HEK293 (cell line): ENCODE data around the gene MARCHF10.
A peak's percentile ranks its signal among the peaks of the same experiment; 100 is the strongest.

Experiments
- CTCF ChIA-PET: fragments of 350-600 bp; formaldehyde crosslinking; extraction: SDS; loops from one replicate; lab custom pipeline; 2021; ENCODE audit warnings: antibody characterized with exemption; lab: Yijun Ruan, JAX
- POLR2A ChIA-PET: fragments of 300-600 bp; formaldehyde crosslinking; extraction: SDS; loops from one replicate; lab custom pipeline; 2020; ENCODE audit warnings: antibody characterized with exemption, inconsistent platforms; lab: Yijun Ruan, JAX
- H3K27ac ChIP-seq: fragments of 200-500 bp; sonication (Bioruptor generic); 2 replicates; pipeline ENCODE4 v1.5.1; 2014; ENCODE audit warnings: low read depth, low read length, control low read depth, inconsistent platforms; ENCODE audit errors: extremely low read depth
- H3K36me3 ChIP-seq, 2 experiments: fragments of 200-500 bp in 1 of 2; sonication (Bioruptor generic) in 1 of 2; 1 replicate in 1 of 2; 2 replicates in 1 of 2; pipeline ENCODE4 v1.5.1; 2014 to 2017; ENCODE audit warnings: inconsistent platforms in 2 of 2, low read length in 2 of 2; ENCODE audit not compliant: control insufficient read depth in 2 of 2, insufficient read depth in 1 of 2
- H3K4me1 ChIP-seq: fragments of 200-500 bp; sonication (Bioruptor generic); 2 replicates; pipeline ENCODE4 v1.5.1; 2014; ENCODE audit warnings: mild to moderate bottlenecking, low read length, inconsistent platforms; ENCODE audit not compliant: control insufficient read depth, insufficient read depth
- H3K4me3 ChIP-seq: 2 replicates; pipeline ENCODE4 v1.5.1; 2011; ENCODE audit warnings: low read depth, mild to moderate bottlenecking, control low read depth, low read length, moderate library complexity
- H3K9me3 ChIP-seq: fragments of 200-500 bp; sonication (Bioruptor generic); 2 replicates; pipeline ENCODE4 v1.5.1; 2014; ENCODE audit warnings: low read depth, low read length, inconsistent platforms; ENCODE audit not compliant: control insufficient read depth, insufficient read depth
- EGR2 ChIP-seq: fragments of 450-650 bp; formaldehyde crosslinking; IDR thresholded peaks from 2 replicates; pipeline ENCODE4 v1.5.1; 2016; ENCODE audit warnings: low read depth, missing biosample characterization, missing genetic modification characterization
- GLIS2 ChIP-seq: fragments of 450-650 bp; formaldehyde crosslinking; IDR thresholded peaks from 2 replicates; pipeline ENCODE4 v1.5.1; 2016; ENCODE audit warnings: missing biosample characterization, missing genetic modification characterization
- HOXD13 ChIP-seq: sonication (generic); formaldehyde crosslinking; IDR thresholded peaks from 2 replicates; pipeline ENCODE4 v1.8.0; 2022; ENCODE audit warnings: missing genetic modification reagents, borderline replicate concordance
- INSM2 ChIP-seq: fragments of 450-650 bp; formaldehyde crosslinking; IDR thresholded peaks from 2 replicates; pipeline ENCODE4 v1.5.1; 2016; ENCODE audit warnings: missing biosample characterization, missing genetic modification characterization
- KLF8 ChIP-seq: fragments of 450-650 bp; formaldehyde crosslinking; IDR thresholded peaks from 2 replicates; pipeline ENCODE4 v1.5.1; 2016; ENCODE audit warnings: missing biosample characterization, missing genetic modification characterization
- MYNN ChIP-seq: fragments of 450-650 bp; formaldehyde crosslinking; IDR thresholded peaks from 2 replicates; pipeline ENCODE4 v1.5.1; 2016; ENCODE audit warnings: missing biosample characterization, missing genetic modification characterization, borderline replicate concordance
- REST ChIP-seq: fragments of 450-650 bp; formaldehyde crosslinking; IDR thresholded peaks from 2 replicates; pipeline ENCODE4 v1.5.1; 2016; ENCODE audit warnings: missing biosample characterization, missing genetic modification characterization
- ZBTB48 ChIP-seq: fragments of 450-650 bp; formaldehyde crosslinking; IDR thresholded peaks from 2 replicates; pipeline ENCODE4 v1.5.1; 2016; ENCODE audit warnings: missing biosample characterization, missing genetic modification characterization
- ZFP37 ChIP-seq: fragments of 450-650 bp; formaldehyde crosslinking; IDR thresholded peaks from 2 replicates; pipeline ENCODE4 v1.5.1; 2016; ENCODE audit warnings: missing biosample characterization, missing genetic modification characterization
- ZNF121 ChIP-seq: fragments of 450-650 bp; formaldehyde crosslinking; IDR thresholded peaks from 2 replicates; pipeline ENCODE4 v1.5.1; 2016; ENCODE audit warnings: missing biosample characterization, missing genetic modification characterization
- ZNF155 ChIP-seq: fragments of 450-650 bp; formaldehyde crosslinking; IDR thresholded peaks from 2 replicates; pipeline ENCODE4 v1.5.1; 2016; ENCODE audit warnings: missing biosample characterization, missing genetic modification characterization
- ZNF311 ChIP-seq: fragments of 450-650 bp; formaldehyde crosslinking; IDR thresholded peaks from 2 replicates; pipeline ENCODE4 v1.5.1; 2017; ENCODE audit warnings: missing biosample characterization, missing genetic modification characterization, borderline replicate concordance
- ZNF324 ChIP-seq: fragments of 450-650 bp; formaldehyde crosslinking; IDR thresholded peaks from 2 replicates; pipeline ENCODE4 v1.5.1; 2016; ENCODE audit warnings: missing biosample characterization, missing genetic modification characterization
- ZNF341 ChIP-seq: fragments of 450-650 bp; formaldehyde crosslinking; IDR thresholded peaks from 2 replicates; pipeline ENCODE4; 2016; ENCODE audit warnings: low read depth, missing biosample characterization, missing genetic modification characterization
- ZNF426 ChIP-seq: fragments of 450-650 bp; formaldehyde crosslinking; IDR thresholded peaks from 2 replicates; pipeline ENCODE4 v1.5.1; 2017; ENCODE audit warnings: missing biosample characterization, missing genetic modification characterization, mild to moderate bottlenecking, inconsistent platforms, moderate library complexity
- ZNF473 ChIP-seq: fragments of 450-650 bp; formaldehyde crosslinking; IDR thresholded peaks from 2 replicates; pipeline ENCODE4 v1.5.1; 2017; ENCODE audit warnings: missing biosample characterization, missing genetic modification characterization
- ZNF621 ChIP-seq: fragments of 450-650 bp; formaldehyde crosslinking; IDR thresholded peaks from 2 replicates; pipeline ENCODE4 v1.5.1; 2017; ENCODE audit warnings: missing biosample characterization, missing genetic modification characterization
- ZNF768 ChIP-seq: fragments of 450-650 bp; formaldehyde crosslinking; IDR thresholded peaks from 2 replicates; pipeline ENCODE4 v1.5.1; 2018; ENCODE audit warnings: missing biosample characterization, mild to moderate bottlenecking, missing genetic modification characterization
- TF ChIP-seq, protein P1 (sequence below): fragments of 450-650 bp; formaldehyde crosslinking; IDR thresholded peaks from 2 replicates; pipeline ENCODE4 v1.5.1; 2017; ENCODE audit warnings: missing biosample characterization, missing genetic modification characterization

MARCHF10 gene

GRCh38 chr17:62684179-62684578 is 123.9 kb downstream of the MARCHF10 start:
- CTCF ChIA-PET: no interaction called here
- H3K36me3 ChIP-seq: peaks cover 0 to 64% of the 10 kb centered on the region in 2 experiments; a peak in 2 of 3 replicates

DNA sequence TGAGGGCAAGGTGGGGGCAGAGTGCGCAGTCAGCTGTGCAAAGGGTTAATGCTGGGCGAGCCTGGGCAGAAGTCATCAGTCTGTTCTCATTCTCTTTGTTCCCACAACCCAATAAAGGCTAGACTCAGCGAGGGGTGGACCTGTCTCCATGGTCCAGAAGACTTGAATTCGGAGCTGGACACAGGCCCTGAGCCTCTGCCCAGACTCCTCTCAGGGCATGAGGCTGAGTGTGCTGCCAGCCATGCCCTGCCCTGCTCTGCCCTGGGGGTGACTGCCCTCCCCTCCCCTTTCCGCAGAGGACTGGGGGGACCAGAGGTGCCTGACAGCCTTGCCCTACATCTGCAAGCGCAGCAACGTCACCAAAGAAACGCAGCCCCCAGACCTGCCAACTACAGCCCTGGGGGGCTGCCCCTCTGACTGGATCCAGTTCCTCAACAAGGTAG is 126.2 kb downstream of the MARCHF10 start:
- H3K4me3 ChIP-seq: no peak overlapping the region
- TF ChIP-seq ZNF473 (tag by site-specific recombination) (no peak), ZNF768 (tag by site-specific recombination) (no peak), ZNF426 (no peak), ZNF324 (tag by site-specific recombination) (no peak), KLF8 (tag by site-specific recombination) (no peak), EGR2 (no peak), HOXD13 (CRISPR knock-in tag) (no peak), ZNF621 (tag by site-specific recombination) (no peak), GLIS2 (no peak), INSM2 (tag by site-specific recombination) (no peak), ZNF155 (tag by site-specific recombination) (no peak), ZBTB48 (tag by site-specific recombination) (no peak), ZFP37 (tag by site-specific recombination) (no peak), ZNF341 (no peak), MYNN (tag by site-specific recombination) (no peak), REST (tag by site-specific recombination) (no peak)
- TF ChIP-seq, protein P1, sequence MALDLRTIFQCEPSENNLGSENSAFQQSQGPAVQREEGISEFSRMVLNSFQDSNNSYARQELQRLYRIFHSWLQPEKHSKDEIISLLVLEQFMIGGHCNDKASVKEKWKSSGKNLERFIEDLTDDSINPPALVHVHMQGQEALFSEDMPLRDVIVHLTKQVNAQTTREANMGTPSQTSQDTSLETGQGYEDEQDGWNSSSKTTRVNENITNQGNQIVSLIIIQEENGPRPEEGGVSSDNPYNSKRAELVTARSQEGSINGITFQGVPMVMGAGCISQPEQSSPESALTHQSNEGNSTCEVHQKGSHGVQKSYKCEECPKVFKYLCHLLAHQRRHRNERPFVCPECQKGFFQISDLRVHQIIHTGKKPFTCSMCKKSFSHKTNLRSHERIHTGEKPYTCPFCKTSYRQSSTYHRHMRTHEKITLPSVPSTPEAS (tag by site-specific recombination): no peak
- ChIA-PET CTCF (no interaction called here), POLR2A (interaction anchor here (0.6 kb wide), 1 partner anchor 90 kb away, joined by 3 read pairs; no protein-coding TSS in a partner anchor)
- H3K4me1 ChIP-seq: no peaks in the 10 kb centered on the region
- no peak overlapping the region for H3K27ac ChIP-seq
- peaks cover 0 to 68% of the 10 kb centered on the region in 2 experiments; a peak in 2 of 3 replicates for H3K36me3 ChIP-seq
- no peaks in the 10 kb centered on the region for H3K9me3 ChIP-seq

More at GRCh38 chr17:62684179-62684578, 123.9 kb downstream of the MARCHF10 start:
- POLR2A ChIA-PET: no interaction called here
- no peak for TF ChIP-seq ZNF311 (tag by site-specific recombination)
- no peak for TF ChIP-seq EGR2
- TF ChIP-seq ZNF121 (tag by site-specific recombination): peak; percentile 65; the same call in 1 of the 2 replicates
- no peaks in the 10 kb centered on the region for H3K9me3 ChIP-seq
- H3K4me3 ChIP-seq: no peak overlapping the region
- H3K27ac ChIP-seq: no peak overlapping the region
- no peaks in the 10 kb centered on the region for H3K4me1 ChIP-seq
